AG09319 (cell line): ENCODE results near the gene PTBP3.
"Not testable (repeated sequence)": the region's sequence is repeated elsewhere in the genome, so short reads cannot be mapped to it uniquely, and the experiment has no call there.

Source experiments
- DNase-seq: peaks from one replicate; pipeline ENCODE4 v3.0.0-alpha.2; 2010; ENCODE audit warnings: low read depth; ENCODE audit errors: extremely low read depth
- TF ChIP-seq, protein P1 (sequence below): IDR thresholded peaks from 2 replicates; pipeline ENCODE4 v1.5.1; 2011; ENCODE audit warnings: low read depth, mild to moderate bottlenecking, inconsistent platforms, low read length, moderate library complexity

Gene PTBP3

DNA sequence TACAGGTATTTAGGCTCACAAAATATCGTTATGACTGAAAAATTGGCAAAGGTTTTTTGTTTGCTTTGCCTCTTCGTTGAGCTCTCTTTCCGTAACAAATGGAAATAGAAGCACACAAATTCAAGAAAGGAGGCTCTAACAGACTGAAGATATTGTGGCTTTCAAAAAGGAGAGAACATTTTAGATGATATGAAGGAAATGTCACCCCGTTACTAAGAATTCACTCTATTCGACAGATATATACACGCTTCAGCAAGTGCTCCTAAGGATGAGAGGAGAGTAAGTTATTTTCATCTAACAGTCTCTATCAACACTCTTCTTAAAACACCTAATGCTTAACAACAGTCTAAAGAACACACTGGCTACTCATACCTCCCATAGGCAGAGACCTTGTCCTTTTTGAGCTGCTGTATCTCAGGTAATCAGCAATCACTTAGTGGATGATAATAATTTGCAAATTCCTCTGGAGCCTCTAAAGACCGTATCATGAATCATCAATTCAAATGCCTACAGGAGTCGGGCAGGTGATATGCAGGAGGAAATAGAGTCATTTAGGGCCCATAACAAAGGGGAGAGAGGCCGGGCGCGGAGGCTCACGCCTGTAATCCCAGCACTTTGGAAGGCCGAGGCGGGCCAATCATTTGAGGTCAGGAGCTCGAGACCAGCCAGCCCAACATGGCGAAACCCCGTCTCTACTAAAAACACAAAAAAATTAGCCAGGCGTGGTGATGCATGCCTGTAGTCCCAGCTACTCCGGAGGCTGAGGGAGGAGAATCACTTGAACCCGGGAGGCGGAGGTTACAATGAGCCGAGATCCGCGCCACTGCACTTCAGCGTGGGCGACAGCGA, 45.1 kb upstream of the PTBP3 start:
- TF ChIP-seq, protein P1, sequence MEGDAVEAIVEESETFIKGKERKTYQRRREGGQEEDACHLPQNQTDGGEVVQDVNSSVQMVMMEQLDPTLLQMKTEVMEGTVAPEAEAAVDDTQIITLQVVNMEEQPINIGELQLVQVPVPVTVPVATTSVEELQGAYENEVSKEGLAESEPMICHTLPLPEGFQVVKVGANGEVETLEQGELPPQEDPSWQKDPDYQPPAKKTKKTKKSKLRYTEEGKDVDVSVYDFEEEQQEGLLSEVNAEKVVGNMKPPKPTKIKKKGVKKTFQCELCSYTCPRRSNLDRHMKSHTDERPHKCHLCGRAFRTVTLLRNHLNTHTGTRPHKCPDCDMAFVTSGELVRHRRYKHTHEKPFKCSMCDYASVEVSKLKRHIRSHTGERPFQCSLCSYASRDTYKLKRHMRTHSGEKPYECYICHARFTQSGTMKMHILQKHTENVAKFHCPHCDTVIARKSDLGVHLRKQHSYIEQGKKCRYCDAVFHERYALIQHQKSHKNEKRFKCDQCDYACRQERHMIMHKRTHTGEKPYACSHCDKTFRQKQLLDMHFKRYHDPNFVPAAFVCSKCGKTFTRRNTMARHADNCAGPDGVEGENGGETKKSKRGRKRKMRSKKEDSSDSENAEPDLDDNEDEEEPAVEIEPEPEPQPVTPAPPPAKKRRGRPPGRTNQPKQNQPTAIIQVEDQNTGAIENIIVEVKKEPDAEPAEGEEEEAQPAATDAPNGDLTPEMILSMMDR: no peak
- no peak for DNase-seq

DNA sequence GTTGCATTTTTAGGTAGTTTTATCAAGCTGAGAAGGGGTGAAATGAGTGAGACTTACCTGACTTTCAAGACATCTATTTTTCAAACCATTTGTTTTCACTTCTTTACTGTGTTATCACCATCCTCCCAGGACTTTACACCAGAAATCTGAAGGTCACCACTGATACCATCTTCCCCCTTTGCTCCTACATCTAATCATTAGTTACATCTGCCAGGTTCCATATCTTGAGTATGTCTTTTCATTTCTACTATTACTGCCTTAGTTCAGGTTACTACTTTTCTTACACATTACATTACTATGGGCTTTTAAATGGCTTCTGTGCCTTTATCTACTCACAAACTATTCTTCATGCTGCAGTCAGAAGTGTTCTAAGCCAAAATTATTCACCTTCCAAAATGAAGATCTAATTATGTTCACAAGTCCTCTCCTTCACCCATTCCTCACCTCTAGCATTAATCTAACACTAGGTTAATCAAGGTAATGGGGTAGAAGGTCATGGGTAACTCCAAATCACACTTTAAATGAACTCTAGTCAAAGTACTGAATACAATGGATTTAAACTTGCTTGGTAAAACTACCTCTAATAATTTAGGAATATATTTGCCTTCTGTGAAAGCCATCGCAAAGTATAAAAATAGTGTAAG, 44.4 kb upstream of the PTBP3 start:
- DNase-seq: no peak
- TF ChIP-seq, protein P1: no peak

DNA sequence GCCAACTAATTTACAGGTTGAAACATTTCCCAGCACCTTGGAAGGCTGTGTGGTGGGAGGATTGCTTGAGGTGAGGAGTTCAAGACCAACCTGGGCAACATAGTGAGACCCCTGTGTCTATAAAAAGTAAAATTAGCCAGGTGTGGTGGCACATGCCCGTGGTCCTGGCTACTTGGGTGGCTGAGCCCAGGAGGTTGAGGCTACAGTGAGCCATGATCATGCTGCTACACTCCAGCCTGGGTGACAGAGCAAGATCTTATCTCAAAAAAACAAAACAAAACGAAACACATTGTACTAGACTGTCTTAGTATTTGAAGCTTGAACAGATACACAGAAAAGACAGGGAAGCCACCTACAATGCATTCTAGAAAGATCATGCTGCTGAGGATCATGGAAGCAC, 43.7 kb upstream of the PTBP3 start:
- no peak for DNase-seq

DNA sequence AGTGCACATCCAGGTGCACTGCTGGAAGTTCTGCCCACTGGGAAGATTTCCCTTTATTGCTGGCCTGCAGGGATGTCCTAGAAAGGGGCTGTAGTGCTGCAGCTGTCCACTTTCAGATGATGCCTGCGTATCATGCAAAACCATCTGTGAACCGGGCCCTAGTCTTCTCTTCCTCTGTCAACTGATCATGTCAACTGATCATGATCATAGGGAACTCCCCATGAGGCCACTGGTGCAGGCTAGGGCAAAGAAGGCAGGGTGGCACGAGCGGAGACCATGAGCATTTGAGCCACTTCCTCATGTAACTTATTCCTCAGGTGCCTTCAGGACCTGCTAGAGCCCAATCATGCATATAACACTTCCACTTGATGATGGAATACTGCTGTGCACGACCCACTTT, 41.9 kb upstream of the PTBP3 start:
- no peak for DNase-seq
- TF ChIP-seq, protein P1: no peak

More for the DNA sequence above, 43.7 kb upstream of the PTBP3 start:
- TF ChIP-seq, protein P1: no peak

DNA sequence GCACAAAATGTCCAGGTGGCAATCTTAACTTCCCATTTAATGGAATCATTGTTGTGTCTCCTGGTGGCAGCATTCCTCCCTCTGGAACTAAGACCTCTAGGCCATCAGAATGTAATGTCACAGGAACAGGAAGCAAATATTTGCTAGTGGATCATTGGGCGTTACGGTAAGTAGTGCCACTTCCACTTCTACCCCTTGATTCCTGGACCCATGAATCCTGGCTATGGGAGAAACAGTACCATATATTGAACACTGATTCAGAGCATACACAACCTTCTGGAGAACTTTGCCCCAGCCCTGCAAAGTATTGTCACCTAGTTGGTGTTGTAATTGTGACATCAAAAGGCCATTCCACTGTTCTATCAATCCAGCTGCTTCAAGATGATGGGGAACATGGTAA, 40.8 kb upstream of the PTBP3 start:
- not testable (repeated sequence) for DNase-seq

DNA sequence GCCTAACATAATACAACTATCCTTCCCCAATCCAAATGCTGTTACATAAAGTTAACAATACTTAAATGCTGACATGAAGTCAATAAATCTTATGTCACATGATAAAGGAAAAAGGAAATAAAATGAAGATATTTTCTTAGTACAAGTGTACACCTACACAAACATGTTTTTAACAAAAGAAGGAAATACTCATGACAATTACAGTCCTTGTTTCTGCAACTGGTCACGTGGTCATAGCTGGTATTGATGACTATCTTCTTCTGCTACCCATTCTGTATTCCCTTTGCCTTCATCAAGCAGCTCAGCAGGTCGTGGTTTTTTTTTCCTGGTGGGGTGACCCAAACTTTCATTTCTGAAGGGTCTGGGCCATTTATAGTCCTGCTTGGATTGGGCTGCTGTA, 40.2 kb upstream of the PTBP3 start:
- not testable (repeated sequence) for DNase-seq

DNA sequence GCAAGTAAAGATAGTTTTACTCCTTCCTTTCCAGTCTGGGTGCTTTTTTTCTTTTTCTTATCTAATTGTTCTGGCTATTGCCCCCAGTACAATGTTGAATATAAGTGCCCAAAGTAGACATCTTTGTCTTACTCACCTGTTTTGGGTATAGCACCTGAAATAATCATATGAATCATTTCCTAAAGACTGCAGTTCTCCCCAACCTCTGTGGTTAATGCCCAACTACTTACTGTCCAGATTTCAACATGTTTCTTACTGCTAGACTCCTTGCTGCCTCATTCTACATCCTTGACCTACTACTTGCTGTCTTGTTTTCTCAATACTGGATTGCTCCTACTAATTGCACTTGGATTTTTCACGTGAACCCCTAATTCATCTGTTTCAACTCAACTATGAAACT, 37.6 kb upstream of the PTBP3 start:
- TF ChIP-seq, protein P1: no peak

DNA sequence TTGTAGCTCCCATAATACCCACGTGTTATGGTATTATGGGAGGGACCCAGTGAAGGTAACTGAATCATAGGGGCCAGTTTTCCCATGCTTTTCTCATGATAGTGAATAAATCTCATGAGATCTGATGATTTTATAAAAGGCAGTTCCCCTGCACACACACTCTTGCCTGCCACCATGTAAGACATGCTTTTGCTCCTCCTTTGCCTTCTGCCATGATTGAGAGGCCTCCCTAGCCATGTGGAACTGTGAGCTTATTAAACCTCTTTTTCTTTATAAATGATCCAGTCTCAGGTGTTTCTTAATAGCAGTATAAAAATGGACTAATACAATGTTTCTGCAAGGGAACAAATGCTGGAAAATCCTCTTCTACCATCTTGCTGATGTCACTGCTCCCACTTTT, 36.4 kb upstream of the PTBP3 start:
- TF ChIP-seq, protein P1: no peak

More for the DNA sequence above, 37.6 kb upstream of the PTBP3 start:
- DNase-seq: no peak

More for the DNA sequence above, 36.4 kb upstream of the PTBP3 start:
- DNase-seq: no peak
